GM18502 (cell line): Measurements from ENCODE around the gene PMEPA1.

Source experiments
- ATAC-seq: cut with Tn5 transposase; IDR thresholded peaks from one replicate; pipeline ENCODE4 v1.9.1; 2021; ENCODE audit warnings: mild to moderate bottlenecking; ENCODE audit not compliant: unreplicated experiment, poor library complexity

The PMEPA1 gene

DNA sequence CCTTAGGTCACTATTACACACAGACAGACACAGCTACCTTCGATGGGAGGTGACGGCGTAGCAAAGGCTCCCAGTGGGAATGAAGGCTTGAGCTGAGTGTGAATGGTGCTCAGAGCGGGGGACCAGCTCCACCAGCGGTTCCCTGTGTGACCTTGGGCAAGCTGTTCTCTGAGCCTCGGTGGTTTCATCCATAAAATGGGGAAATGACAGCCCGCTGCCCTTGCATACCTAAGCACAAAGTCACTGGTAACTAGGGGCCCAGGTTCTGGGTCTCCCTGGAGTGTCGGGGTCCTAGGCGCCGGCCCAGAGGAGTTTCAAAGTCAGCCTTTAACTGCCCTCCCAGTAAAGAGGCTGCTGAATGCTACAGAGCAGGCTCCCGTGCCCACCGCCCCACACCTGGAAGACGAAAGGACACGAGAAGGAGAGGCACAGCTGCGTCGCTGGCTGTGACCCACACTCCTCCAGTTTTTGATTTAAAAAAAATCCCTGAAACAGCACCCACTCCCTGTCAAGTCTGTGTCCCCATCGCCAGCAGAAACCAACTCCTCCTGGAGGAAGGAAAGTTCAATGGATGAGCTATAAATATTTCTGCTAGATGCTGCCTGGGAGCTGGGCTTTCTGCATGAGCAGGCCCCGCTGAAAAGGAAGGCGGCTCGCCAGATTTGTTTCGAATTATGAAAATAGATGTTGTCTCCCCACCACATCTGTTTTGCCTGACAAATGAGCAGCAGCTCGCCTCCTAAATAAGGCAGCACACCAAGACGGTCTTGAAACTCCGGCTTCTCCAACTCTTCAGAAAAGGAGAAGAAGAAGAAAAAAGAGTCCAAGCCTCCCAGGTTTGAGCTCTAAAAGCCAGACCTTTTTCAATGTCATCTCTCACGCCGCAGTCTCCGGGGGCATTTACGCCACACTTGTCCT, 27.4 kb downstream of the PMEPA1 start:
- ATAC-seq = peak; percentile 47

GRCh38 chr20:57680934-57681914, 28.6 kb downstream of the PMEPA1 start:
- ATAC-seq = no peak

DNA sequence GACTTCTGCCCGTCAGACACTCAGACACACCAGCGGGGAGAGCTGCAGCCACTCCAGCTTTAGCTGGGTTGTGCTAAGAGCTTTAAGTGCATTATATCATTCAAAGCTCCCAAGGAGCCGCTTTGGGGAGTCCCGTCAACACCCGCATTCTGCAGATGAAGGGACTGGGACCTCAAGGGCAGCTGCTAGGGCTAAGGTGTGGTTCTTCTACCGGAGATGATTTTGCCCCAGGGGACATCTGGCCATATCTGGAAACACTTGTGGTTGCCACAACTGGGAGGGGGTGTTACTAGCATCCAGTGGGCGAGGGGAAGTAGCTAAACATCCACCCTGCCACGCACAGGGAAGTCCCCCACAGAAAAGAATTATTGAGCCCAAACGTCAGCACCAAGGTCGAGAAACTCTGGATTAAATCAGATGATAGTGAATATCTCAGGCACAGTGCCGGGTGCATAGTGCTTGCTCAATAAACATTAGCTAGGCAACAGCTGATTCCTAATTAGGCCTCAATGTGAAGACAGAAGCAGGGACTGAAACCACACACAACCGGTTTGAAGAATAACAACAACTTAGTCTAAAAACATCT, 29.6 kb downstream of the PMEPA1 start:
- peak; percentile 56 for ATAC-seq

DNA sequence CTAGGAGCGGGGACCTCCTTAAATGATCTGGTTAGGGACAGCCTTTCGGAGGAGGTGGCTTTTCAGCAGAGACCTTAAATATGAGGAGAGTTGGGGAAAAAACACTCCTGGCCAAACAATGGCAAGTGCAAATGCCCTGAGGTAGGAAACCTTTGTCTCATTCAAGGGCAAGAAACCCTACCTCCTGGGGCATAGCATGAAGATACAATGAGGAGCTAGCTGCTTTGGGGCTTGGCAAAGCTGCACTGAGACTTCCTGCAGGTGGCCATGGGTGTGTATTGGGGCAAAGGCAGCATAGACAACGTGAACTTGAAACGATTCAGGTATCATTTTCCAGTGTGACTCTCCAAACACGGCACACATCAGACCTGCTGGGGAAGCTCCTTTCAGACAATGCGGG, 30.7 kb downstream of the PMEPA1 start:
- ATAC-seq = no peak

DNA sequence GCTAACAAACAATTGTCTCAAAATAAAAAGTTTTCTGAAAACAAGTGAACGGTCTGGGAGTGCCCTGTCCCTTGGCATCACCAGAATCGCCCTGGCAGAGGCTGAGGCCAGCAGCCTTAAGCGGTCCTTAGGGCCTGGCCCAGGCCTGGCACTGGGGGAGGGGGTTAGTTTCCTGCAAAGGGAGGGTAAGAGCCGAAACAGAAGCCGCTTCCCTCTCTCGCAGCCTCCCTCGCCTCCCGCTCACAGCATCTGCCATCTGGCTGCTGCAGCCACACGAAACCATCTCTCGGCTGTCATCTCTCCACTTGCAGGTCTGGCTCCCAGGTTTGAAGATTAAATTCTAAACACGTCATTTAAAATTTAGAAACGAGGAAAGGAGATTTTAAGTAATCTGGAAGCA, 31.5 kb downstream of the PMEPA1 start:
- ATAC-seq = no peak

DNA sequence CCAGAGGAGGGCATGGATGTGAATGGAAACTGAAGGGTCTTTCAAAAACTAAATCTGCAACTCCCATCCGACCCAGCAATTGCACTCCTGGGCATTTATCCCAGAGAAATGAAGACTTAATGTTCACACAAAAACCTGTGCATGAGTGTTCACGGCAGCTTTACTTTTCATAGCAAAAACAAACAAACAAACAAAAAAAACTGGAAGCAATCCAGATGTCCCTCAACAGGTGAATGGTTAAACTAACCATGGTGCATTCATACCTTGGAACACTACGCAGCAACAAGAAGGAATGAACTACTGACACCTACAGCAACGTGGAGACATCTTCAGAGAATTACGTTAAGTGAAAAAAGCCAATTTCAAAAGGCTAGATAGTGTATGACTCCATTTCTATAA, 32.2 kb downstream of the PMEPA1 start:
- no peak for ATAC-seq

DNA sequence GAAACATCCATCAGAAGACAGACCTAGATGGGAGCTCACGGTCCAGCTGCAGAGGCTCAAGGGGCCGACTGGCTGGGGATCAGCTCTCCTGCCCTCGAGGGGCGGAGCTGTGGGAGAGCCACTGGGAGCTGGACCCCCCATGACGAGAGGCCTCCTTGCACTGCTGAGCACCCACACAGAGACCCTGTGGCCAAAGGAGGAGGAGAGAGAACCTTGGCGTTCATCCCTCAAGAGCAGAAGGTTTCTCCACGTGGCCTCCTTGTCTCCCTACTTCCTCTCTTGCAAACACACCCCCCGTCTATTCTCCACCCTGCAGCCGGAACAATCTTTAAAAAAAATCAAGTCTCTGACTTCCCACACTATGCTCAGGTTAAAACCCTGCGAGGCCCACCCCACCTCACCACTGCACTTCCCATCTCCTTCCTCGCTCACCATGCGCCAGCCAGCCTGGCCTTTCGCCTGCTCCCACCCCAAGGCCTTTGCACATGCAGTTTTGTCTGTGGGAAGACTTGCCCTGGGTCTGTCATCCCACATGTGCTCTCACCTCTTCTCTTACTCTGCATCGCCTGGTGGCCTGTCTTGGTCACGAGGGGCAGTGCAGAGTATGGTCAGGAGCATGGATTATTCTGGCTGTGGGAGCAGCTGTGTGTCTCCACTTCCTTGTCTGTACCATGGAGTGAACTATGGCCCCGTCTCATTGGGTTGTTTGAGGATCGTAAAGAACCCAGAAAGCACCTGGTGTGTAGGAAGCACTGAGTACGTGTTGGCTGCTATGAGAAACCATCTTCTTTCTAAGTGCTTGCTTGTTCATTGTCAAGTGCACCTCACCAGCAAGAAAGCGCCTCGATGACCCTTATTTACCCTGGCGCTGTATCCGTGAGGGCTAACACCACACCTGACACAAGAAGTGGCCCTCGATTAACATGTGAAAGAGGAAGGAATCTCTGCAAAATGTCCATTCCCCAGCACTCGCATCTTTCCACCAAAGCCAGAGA, 32.9 kb downstream of the PMEPA1 start:
- ATAC-seq = no peak

DNA sequence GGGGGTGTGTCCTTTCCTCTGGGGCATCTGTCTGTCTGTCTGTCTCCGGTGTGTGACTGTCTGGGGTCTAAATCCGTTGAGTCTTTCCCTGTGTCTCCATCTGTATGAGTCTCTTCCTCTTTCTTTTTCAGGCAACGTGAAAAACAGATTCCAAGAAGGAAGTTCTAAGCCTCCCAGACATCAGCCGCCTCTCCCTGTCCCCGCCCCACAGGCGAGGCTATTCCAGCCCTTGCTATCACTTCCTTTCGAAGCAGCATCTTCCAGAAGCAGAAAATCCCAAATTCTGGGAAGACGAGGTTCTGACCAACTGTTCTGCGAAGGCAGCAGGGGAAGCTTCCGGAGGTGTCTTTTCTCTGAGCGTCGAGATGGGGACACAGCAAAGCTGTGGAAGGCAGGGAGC, 34.0 kb downstream of the PMEPA1 start:
- no peak for ATAC-seq

GRCh38 chr20:57672953-57673575, 36.8 kb downstream of the PMEPA1 start:
- ATAC-seq = no peak

DNA sequence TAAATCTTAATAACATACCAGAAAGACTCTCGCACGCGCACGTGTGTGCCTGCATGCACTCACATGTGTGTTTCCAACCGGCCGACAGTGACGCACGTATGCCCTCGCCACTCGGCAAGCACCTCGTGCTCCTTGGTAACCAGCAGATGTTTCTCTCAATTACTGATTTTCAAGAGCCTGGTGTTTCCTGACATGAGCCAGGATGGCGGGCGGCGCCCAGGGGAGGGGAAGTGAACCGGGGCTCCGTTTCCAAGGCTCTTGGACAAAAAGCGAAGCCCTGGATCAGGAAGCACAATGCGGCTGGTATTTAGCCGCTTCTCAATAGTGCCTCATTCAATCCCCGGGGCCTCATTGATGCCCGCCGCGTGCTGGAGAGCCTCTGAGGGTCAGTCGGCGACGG, 37.7 kb downstream of the PMEPA1 start:
- ATAC-seq = no peak

DNA sequence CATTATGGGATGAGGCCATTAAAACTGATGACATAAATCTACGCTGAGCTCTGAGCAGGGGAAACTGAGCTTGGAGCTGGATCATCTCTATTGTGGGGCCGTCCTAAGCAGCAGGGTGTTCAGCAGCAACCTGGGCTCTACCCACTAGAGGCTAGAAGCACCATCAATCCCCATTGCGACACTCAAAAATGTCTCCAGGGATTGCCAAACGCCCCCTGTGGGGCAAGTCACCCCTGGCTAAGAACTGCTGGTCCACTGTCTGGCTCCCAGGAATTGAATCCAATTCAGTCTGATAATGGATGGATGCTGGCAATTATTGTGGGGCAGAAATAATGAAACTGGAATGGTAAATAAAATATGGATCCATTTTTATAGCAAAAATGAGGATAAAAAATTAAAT, 38.2 kb downstream of the PMEPA1 start:
- ATAC-seq = no peak

GRCh38 chr20:57671072-57671391, 38.8 kb downstream of the PMEPA1 start:
- ATAC-seq = no peak

- no peak for ATAC-seq
These were observed 39.3 kb downstream of the PMEPA1 start for GRCh38 chr20:57670288-57671071.

GRCh38 chr20:57669632-57670031, 40.2 kb downstream of the PMEPA1 start:
- ATAC-seq = no peak

GRCh38 chr20:57667924-57668782, 41.7 kb downstream of the PMEPA1 start:
- ATAC-seq = no peak

DNA sequence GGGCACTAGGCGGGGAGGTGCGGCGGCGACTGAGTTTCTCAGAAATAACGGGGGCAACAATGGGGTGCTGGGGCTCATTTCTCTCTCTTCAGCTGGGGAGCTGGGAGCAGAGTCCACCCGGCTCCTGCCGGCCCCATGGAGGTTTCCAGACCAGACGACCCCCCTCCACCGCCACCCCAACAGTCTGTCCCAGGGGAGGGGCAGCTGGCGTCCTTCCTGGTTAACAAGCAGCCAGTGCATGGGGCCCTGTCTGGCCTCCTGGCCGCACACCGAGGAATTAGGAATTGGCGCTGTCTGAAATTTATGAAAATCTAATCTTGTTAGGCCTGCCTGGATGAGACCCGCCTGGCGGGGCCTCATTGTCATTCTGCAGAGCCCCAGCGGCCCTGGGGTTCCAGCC, 42.4 kb downstream of the PMEPA1 start:
- no peak for ATAC-seq

- no peak for ATAC-seq
These were observed 43.0 kb downstream of the PMEPA1 start for GRCh38 chr20:57666834-57667157.
